A549 (cell line): ENCODE measurements around the gene TSSK3.

ENCODE experiments used
- CBX8 ChIP-seq: fragments of 200-600 bp; sonication (generic); IDR thresholded peaks from 2 replicates; pipeline ENCODE4 v1.6.1; 2016
- CEBPB ChIP-seq, 2 experiments: fragments of >200 bp in 1 of 2; sonication (Bioruptor Twin) in 1 of 2; formaldehyde crosslinking in 1 of 2; IDR thresholded peaks; 2 replicates each; pipeline ENCODE4 v1.6.1; 2012 to 2016
- JUN ChIP-seq, 2 experiments: fragments of >200 bp; sonication (Bioruptor Twin); formaldehyde crosslinking; IDR thresholded peaks; 2 replicates in 1 of 2; 3 replicates in 1 of 2; pipeline ENCODE4 v1.6.1; 2016 to 2017
- MYC ChIP-seq: IDR thresholded peaks from 2 replicates; pipeline ENCODE4 v1.6.1; 2012; ENCODE audit warnings: mild to moderate bottlenecking, inconsistent platforms, low read length, improper control_type of control experiment, borderline replicate concordance
- NR3C1 ChIP-seq: fragments of >200 bp; sonication (Bioruptor Twin); formaldehyde crosslinking; IDR thresholded peaks from 3 replicates; pipeline ENCODE4 v1.6.1; 2017
- POLR2A ChIP-seq: IDR thresholded peaks from 2 replicates; pipeline ENCODE4 v1.6.1; 2012; ENCODE audit warnings: mild to moderate bottlenecking, low read length
- TP53 ChIP-seq: fragments of 250-450 bp; sonication (Bioruptor Pico); IDR thresholded peaks from 2 replicates; pipeline ENCODE4 v1.5.0; 2021; ENCODE audit warnings: mild to moderate bottlenecking, moderate library complexity
- TF ChIP-seq, protein P1 (sequence below): IDR thresholded peaks from 2 replicates; pipeline ENCODE4 v1.6.1; 2012
- TF ChIP-seq, protein P2 (sequence below): fragments of >200 bp; sonication (Bioruptor Twin); formaldehyde crosslinking; IDR thresholded peaks from 3 replicates; pipeline ENCODE4 v1.5.1; 2016
- TF ChIP-seq, protein P3 (sequence below): fragments of 250-450 bp; sonication (Bioruptor Pico); IDR thresholded peaks from 2 replicates; pipeline ENCODE4 v1.5.0; 2021; ENCODE audit warnings: mild to moderate bottlenecking, moderate library complexity, borderline replicate concordance

DNA sequence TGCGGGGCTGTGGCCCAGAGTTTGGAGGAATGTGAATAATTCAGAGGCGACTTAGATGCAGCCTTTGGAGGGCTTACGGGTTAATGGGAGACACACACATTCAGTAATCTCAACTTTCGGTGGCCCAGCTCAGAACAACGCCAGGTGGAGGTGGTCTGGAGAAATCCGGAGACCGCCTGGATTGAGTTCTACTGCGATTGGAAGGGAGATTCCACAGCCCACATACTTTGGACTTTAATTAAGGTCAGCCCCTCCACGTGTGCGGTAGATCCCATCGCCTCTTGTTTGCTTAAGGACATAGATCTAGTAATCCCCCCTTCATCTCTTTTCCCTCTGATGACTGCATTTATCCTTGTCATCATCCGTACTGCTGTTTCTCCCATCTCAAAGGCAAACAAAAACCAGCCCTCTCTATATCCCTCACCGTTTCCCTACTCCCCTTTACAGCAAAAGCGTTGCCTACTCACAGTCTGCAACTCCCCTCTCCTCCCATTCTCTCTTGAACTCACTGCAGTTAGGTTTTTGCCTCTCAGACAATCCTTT is 32.6 kb downstream of the TSSK3 start:
- TF ChIP-seq TP53 (CRISPR knock-in tag), result no peak
- TF ChIP-seq, protein P1, sequence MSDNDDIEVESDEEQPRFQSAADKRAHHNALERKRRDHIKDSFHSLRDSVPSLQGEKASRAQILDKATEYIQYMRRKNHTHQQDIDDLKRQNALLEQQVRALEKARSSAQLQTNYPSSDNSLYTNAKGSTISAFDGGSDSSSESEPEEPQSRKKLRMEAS, result no peak
- no peak for TF ChIP-seq POLR2A
- TF ChIP-seq CEBPB (IDR thresholded peaks at IDR 0.05), result no peak
- TF ChIP-seq, protein P2, sequence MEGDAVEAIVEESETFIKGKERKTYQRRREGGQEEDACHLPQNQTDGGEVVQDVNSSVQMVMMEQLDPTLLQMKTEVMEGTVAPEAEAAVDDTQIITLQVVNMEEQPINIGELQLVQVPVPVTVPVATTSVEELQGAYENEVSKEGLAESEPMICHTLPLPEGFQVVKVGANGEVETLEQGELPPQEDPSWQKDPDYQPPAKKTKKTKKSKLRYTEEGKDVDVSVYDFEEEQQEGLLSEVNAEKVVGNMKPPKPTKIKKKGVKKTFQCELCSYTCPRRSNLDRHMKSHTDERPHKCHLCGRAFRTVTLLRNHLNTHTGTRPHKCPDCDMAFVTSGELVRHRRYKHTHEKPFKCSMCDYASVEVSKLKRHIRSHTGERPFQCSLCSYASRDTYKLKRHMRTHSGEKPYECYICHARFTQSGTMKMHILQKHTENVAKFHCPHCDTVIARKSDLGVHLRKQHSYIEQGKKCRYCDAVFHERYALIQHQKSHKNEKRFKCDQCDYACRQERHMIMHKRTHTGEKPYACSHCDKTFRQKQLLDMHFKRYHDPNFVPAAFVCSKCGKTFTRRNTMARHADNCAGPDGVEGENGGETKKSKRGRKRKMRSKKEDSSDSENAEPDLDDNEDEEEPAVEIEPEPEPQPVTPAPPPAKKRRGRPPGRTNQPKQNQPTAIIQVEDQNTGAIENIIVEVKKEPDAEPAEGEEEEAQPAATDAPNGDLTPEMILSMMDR, result no peak
- TF ChIP-seq MYC, result no peak
- TF ChIP-seq JUN (IDR thresholded peaks at IDR 0.05), result no peak
- no peak for TF ChIP-seq NR3C1
- no peak for TF ChIP-seq CBX8
- TF ChIP-seq, protein P3, sequence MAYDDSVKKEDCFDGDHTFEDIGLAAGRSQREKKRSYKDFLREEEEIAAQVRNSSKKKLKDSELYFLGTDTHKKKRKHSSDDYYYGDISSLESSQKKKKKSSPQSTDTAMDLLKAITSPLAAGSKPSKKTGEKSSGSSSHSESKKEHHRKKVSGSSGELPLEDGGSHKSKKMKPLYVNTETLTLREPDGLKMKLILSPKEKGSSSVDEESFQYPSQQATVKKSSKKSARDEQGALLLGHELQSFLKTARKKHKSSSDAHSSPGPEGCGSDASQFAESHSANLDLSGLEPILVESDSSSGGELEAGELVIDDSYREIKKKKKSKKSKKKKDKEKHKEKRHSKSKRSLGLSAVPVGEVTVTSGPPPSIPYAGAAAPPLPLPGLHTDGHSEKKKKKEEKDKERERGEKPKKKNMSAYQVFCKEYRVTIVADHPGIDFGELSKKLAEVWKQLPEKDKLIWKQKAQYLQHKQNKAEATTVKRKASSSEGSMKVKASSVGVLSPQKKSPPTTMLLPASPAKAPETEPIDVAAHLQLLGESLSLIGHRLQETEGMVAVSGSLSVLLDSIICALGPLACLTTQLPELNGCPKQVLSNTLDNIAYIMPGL (CRISPR knock-in tag), result no peak
